ENCODE data around the gene DLG1.
A peak's percentile ranks its signal among the peaks of the same experiment; 100 is the strongest.

DLG1 gene

DNA sequence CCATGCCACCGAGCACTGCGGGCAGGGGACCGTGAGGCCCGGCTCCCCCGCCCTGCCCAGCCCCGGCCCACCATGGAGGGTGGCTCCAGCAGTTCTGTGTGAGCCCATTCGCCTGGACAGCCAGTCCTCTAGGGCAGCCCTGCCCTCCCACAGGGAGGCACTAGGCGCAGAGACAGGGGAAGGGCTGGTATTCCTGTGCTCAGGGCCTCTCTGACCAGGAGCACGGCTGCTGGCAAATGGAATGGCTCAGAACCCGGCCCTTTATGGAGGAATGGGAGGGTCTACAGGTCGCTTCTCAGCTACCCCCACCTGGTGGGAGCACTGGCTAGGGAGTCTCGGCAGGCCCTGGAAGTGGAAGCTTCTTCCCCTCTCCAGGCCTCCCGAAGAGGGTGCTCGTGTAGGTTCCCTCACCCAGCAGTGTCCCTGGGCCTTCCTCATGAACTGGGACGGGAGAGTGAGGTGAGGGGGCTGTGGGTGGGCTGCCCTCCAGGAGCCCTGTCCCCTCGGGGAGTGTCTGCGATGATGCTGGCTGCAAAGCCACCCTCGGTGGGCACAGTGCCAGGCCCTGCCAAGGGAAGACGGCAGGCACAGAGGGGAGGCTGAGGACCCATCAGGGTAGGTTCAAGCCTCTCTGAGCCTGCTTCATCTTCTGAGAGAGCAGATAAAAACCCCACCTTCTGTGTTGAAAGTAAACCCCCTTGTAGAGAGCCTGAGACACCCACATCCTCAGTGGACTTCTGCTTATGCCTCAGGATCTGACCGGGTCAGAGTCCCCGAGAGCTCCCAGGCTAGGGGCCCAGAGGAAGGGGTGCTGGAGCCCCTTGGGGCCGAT lies 270.3 kb downstream of the DLG1 start:
- Histone ChIP-seq H3K4me3 (ENCODE audit: low read depth in 1 of 2, low read length in 1 of 2) (peak overlapping the region in 1 of 2 experiments; percentile 77), H3K9me3 (no peaks in the 10 kb centered on the region), H3K36me3 (no peaks in the 10 kb centered on the region), H3K27me3 (peaks cover 69% of the 10 kb centered on the region), H3K4me1 (ENCODE audit: control insufficient read depth in 1 of 2, insufficient read depth in 1 of 2, low read depth in 1 of 2, low read length in 1 of 2) (peaks cover 9 to 23% of the 10 kb centered on the region in 2 experiments), H3K27ac (no peak overlapping the region)
- TF ChIP-seq, protein P1, sequence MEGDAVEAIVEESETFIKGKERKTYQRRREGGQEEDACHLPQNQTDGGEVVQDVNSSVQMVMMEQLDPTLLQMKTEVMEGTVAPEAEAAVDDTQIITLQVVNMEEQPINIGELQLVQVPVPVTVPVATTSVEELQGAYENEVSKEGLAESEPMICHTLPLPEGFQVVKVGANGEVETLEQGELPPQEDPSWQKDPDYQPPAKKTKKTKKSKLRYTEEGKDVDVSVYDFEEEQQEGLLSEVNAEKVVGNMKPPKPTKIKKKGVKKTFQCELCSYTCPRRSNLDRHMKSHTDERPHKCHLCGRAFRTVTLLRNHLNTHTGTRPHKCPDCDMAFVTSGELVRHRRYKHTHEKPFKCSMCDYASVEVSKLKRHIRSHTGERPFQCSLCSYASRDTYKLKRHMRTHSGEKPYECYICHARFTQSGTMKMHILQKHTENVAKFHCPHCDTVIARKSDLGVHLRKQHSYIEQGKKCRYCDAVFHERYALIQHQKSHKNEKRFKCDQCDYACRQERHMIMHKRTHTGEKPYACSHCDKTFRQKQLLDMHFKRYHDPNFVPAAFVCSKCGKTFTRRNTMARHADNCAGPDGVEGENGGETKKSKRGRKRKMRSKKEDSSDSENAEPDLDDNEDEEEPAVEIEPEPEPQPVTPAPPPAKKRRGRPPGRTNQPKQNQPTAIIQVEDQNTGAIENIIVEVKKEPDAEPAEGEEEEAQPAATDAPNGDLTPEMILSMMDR (IDR thresholded peaks at IDR 0.05) = no peak

DNA sequence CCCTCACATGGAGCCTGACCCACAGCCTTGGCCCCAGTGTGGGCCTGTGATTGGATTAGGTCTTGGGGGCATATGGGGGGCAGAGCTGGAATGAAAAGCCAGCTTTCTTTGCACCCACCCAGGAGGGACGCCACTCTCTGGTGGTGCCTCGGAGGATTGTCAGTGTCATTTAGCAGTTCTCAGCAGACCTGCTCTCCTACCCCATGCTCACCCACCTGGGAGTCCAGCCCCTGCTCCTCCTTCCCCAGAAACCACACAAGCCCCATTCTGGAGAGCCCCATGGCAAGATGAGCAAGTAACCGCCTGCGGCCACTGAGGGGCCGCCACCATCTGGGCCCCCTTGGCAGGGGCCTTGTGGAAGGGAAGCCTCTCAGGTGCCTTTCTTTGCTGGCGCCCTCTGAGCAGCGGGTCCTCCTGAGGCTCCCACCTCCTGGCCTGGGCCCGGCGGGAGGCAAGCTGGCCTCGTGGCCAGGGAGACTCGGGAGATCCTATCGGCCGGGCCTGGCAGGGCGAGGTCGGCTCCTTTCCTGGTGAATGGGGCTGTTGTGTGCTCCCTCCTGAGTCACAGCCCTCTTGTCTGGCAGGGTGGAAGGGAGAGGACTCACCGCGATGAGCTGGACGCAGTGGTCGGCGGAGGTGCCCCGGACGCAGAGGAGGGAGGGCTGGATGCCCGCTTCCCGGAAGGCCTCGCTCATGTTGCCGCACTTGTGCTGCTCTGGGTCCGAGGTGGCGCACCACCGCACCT lies 271.1 kb downstream of the DLG1 start:
- no peaks in the 10 kb centered on the region for H3K36me3 ChIP-seq
- peaks cover 9 to 27% of the 10 kb centered on the region in 2 experiments for H3K4me1 ChIP-seq (ENCODE audit: control insufficient read depth in 1 of 2, insufficient read depth in 1 of 2, low read depth in 1 of 2, low read length in 1 of 2)
- no peak overlapping the region for H3K4me3 ChIP-seq (ENCODE audit: low read depth in 1 of 2, low read length in 1 of 2)
- TF ChIP-seq, protein P1 (IDR thresholded peaks at IDR 0.05) = no peak
- H3K9me3 ChIP-seq = no peaks in the 10 kb centered on the region
- peaks cover 77% of the 10 kb centered on the region for H3K27me3 ChIP-seq
- H3K27ac ChIP-seq = no peak overlapping the region

DNA sequence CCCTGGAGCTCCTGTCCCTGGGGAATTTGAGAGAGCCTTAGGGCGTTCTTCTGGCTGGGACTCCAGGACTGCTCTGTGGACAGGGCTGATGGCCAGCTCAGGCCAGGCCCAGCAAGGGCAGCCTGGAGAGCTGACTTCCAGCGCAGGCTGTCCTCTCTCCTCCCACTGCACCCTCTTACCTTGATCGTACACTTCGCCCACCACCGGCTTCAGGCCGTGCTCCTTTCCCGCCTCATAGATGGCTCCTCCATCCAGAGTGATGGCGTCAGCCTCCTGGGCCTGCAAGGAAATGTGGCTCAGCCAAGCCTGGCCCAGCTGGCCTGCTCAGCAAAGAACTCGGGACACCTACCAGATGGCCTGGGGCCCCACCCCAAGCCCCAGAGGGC lies 271.9 kb downstream of the DLG1 start:
- H3K27ac ChIP-seq = no peak overlapping the region
- TF ChIP-seq, protein P1 (IDR thresholded peaks at IDR 0.05) = no peak
- peaks cover 9 to 25% of the 10 kb centered on the region in 2 experiments for H3K4me1 ChIP-seq (ENCODE audit: control insufficient read depth in 1 of 2, insufficient read depth in 1 of 2, low read depth in 1 of 2, low read length in 1 of 2)
- no peaks in the 10 kb centered on the region for H3K36me3 ChIP-seq
- H3K9me3 ChIP-seq = no peaks in the 10 kb centered on the region
- no peak overlapping the region for H3K4me3 ChIP-seq (ENCODE audit: low read depth in 1 of 2, low read length in 1 of 2)
- H3K27me3 ChIP-seq = peaks cover 82% of the 10 kb centered on the region

DNA sequence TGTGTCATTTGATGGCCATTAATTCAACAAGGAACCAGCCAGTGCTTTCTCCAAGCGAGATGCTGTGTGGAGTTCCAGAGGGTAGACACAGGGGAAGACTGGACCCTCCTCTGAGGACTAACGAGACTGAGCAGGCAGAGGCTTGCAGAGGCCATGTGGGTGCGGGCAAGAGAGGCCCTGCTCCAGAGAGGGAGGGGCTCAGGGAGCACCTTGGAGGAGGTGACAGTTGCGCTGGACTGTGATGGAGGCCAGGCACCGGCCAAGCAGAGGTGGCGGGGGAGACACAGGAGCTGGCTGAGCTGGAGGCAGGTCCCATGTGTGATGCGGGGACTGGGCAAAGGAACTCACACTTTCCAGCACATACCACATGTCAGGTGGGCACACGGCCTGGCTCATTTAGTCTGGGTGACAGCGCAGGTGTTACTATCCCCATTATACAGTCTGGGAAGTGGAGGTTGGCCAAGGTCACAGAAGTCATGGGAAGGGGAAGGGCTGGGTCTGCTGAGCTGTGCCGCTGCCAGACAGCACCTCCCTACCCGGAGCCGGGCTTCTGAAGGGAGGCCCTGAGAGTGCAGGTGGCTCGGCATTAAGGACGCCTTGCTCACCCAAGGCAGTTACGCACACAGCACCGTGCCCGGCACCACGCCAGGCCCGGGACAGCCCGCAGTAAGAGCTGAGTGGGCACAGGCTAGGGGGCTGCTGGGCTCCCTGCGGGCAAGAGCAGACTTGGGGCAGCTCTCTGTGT lies 272.5 kb downstream of the DLG1 start:
- Histone ChIP-seq H3K4me3 (ENCODE audit: low read depth in 1 of 2, low read length in 1 of 2) (no peak overlapping the region), H3K27ac (no peak overlapping the region), H3K36me3 (no peaks in the 10 kb centered on the region), H3K27me3 (peaks cover 82% of the 10 kb centered on the region), H3K9me3 (no peaks in the 10 kb centered on the region), H3K4me1 (ENCODE audit: control insufficient read depth in 1 of 2, insufficient read depth in 1 of 2, low read depth in 1 of 2, low read length in 1 of 2) (peaks cover 9 to 22% of the 10 kb centered on the region in 2 experiments)
- TF ChIP-seq, protein P1 (IDR thresholded peaks at IDR 0.05) = no peak

DNA sequence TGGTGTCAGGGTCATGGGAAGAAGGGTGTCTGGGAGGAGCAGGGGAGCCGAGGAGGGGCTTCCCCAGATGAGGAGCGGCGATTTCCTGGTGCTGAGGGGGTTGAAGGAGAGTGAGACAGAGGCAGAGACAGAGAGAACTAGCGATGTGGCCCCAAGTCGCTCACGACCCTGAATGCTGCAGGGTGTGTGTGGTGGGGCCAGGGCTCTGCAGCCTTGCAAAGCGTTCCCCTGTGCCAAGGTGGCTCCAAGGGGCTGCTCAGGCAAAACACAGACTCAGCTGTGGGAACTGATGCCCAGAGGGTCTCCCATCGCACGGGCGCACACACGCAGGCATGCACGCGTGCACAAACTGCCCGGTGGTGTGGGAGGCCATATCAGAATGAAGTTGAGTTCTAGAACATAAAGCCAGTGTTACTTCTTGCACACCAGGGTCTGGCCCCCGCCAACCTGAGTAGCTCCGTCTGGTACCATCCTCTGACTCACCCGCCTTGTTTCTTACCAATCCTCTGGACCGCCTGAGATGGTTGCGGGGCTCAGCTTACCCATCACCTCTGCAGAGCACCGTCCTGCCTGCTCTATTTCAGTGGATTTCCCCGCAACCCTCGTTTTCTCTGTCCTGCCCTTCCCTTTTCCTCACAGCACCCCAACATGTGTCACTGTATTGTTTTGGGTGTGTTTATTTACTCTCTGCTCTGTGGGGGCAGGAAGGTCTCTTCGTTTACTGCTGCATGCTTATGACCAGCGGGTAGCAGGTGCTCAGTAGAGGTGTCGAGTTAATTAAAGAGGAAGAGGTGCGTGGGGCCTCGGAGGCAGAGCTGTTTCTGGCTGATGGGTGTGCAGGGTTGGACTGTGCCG lies 273.3 kb downstream of the DLG1 start:
- H3K4me1 ChIP-seq (ENCODE audit: control insufficient read depth in 1 of 2, insufficient read depth in 1 of 2, low read depth in 1 of 2, low read length in 1 of 2) = peaks cover 9 to 22% of the 10 kb centered on the region in 2 experiments

More for the DNA sequence above, 273.3 kb downstream of the DLG1 start:
- Histone ChIP-seq H3K27me3 (peaks cover 78% of the 10 kb centered on the region), H3K9me3 (no peaks in the 10 kb centered on the region), H3K36me3 (no peaks in the 10 kb centered on the region), H3K4me3 (ENCODE audit: low read depth in 1 of 2, low read length in 1 of 2) (no peak overlapping the region), H3K27ac (no peak overlapping the region)
- TF ChIP-seq, protein P1 (IDR thresholded peaks at IDR 0.05) = no peak
